ENCODE measurements around the gene SMOC2.

The SMOC2 gene

DNA sequence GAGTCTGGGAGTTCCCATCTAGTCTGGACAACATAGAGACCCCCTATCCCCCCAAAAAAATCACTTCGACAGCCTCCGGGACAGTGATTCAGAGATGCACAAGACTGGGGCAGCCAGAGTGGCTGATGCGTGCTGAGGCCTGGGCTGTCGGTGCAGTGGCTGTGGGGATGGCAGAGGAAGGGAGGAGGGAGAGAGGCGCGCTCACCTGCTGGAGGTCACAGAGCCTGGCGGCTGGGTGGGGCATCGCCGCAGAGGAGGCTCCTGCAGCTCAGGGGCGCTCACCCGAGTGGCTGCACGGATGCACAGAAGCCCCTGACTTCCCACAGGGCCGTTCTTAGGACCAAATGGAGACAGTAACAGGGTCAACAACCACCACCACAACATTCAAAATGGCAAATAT is 182.8 kb downstream of the SMOC2 start:
- DNase-seq (ENCODE audit: low read depth, low spot score), result no peak

DNA sequence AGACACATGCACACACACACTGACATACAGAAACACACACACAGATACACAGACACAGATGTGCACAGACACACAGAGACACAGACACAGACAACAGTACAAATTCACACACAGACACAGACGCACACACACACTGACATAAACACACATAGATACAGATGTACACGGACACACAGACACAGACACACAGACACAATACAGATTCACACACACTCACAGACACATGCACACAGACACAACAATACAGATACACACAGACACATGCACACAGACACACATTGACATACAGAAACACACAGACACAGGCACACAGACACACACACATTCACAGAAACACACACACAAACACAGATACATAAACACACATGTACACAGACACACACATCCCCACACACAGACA is 183.6 kb downstream of the SMOC2 start:
- no peak for DNase-seq (ENCODE audit: low read depth, low spot score)

DNA sequence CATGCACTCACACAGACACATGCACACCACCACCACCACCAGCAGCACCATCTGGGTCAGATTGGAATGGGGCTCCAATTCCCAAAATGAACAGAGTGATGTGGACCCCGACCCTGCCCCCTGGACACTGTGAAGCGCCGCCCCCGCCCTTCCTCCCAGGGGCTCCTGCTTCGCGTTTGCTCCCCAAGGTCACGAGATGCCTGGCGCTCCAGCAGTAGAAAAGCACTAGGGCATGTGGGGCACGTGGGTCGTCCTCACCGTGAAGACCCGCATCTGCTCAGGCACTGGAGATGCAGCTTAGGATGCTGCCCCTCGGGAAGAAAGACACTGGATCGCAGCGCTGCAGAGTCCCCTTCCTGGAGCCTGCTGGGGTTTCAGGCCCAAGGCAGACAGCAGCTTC is 184.0 kb downstream of the SMOC2 start:
- DNase-seq (ENCODE audit: low read depth, low spot score), result no peak

DNA sequence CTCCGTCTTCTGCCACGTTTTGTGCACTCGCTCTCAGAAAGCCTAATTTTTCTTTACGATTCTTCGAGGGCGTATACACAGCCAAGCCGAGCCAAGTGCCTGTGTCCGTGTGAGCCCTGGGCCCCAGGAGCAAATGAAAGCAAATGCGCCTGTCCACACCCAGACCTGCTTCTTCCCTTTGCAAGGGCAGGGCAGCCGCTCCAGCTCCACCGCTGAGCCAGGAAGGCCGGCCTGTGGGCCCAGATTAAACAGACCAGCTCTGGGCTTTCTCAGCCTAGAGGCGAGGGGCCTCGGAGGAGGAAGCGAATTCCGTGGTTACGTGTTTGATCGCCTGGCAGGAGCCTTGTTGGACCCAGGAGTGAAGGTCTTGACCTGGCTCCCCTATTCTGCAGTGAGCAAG is 184.6 kb downstream of the SMOC2 start:
- no peak for DNase-seq (ENCODE audit: low read depth, low spot score)

DNA sequence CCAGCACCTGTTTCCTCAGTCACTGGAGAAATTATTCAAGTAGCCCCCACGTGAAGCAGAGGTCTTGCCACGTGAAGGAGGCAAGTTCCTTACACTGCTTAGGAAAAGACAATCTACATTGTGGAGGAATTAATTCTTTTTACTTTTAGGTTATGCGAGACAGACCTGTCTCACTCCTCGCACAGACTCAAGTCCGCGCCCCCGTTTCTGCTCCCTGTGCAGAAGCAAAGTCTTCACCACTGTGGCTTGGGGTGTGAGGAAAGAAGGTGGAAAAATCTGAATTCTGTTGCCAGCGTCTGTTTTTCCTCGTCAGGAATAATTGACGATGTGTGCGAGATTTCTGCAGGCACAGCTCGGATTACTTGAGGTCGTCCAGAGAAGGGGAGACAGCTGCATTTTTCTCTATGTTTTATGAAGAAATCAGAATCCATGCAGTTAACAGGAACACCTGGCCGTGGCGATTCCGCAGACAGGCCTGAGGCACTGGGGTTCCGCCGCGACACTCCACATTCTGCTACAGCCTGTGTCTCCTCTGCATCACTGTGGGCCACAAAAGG is 185.1 kb downstream of the SMOC2 start:
- no peak for DNase-seq (ENCODE audit: low read depth, low spot score)

DNA sequence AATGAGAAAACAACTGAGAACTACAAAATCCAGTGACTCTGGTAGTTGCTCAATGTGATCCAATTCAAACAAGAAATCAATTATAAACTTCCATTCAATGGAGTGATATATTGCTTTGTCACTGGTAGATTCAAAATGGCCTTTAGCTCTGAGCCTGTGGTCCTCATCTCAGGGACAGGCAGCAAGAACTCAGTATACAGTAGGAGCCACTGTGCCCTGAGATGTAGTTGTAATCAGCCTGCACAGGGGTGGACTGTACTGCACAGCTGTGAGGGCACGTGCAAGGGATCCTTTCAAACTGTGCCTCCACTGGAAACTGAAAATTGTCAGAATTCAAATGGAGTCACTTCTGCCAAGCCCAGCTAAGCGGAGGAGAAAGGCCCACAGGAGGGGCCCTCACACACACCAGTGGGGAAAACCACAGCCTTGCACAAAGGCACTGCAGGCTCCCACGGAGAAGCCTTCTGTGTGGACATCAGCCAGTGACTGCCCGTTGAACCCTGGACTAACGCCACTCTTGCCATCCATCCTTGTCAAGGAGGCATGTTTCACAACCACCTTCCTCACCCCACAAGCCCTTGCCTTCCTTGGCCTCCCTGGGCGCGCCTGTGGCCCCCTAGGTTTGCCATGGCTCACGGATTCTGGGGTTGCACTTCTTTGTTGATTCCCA is 186.7 kb downstream of the SMOC2 start:
- DNase-seq (ENCODE audit: low read depth, low spot score), result no peak

DNA sequence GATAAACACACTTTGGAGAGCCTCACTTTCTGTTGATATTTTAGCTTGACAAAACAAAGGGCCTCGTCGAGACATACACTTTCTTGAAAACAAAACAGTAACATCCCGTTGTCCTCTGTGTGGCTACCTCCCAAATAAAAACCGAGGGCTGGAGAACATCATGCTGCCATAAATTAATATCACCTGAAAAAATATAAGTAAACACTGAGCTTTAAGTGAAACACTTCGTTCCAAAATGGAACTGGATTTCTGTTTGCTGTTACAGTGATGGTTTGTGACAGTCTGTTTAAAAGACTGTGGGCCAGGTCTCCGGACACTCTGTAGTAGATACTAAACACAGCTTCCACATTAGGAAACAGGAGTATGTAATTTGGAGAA is 187.2 kb downstream of the SMOC2 start:
- DNase-seq (ENCODE audit: low read depth, low spot score), result no peak

DNA sequence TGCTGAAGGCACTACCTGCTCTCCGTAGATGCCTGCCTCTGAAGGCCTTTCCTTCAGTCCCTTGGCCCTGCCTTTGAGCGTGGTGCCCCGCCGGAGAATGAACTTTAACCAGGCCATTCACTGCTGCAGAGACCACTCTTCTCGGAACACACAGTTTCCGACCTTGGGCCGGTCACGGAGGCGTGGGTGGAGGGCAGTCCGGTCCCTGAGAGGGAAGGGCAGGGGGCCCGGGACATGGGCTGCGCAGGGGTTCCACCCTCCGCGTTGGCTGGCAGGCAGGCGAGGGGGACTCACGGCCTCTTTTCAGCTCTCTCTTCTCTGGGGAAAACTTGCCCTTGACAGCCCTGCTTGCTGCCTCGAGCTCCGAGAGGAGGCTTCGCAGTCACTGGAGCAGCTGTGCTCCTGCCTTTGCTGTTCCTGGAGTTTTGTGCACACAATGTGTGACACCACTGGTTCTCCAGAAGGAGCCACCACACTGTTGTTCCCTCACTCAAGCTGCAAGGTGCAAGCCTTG is 187.8 kb downstream of the SMOC2 start:
- DNase-seq (ENCODE audit: low read depth, low spot score), result no peak

DNA sequence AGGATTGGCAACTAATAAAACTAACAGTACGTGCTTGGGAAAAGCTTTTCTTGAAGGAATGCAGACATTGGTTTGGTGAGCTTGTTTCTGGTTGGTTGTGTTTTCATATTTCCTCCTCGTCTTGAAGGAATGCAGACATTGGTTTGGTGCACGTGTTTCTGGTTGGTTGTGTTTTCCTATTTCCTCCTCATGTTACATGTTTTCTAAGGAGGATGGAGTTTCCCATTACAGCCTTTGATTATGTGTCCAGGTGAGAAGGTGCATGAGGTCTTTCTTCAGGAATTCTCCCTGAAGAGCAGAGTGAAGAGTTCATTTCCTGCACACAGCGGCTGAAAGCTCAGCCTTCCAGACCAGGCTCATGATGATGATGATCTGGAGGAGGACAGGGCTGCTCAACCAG is 190.6 kb downstream of the SMOC2 start:
- DNase-seq (ENCODE audit: low read depth, low spot score), result no peak

DNA sequence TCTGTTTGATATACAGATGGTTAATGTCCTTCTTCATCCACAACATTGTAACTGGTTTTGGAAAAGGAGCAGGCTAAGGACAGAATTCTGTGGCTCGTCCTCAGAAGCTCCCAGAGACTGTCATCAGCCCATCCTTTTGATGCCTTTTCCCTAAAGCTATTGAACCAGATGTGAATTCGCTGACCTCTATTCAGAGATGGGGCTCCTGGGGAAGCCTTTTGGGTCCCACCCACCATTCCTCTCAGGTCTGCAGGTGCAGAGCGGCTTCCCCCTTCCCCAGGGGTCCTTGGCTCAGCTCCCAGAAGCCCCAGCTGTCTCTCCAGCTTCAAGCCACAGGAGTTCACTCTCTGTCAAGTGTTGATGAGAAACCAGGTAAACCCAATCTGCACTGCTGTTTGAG is 191.7 kb downstream of the SMOC2 start:
- DNase-seq (ENCODE audit: low read depth, low spot score), result no peak

DNA sequence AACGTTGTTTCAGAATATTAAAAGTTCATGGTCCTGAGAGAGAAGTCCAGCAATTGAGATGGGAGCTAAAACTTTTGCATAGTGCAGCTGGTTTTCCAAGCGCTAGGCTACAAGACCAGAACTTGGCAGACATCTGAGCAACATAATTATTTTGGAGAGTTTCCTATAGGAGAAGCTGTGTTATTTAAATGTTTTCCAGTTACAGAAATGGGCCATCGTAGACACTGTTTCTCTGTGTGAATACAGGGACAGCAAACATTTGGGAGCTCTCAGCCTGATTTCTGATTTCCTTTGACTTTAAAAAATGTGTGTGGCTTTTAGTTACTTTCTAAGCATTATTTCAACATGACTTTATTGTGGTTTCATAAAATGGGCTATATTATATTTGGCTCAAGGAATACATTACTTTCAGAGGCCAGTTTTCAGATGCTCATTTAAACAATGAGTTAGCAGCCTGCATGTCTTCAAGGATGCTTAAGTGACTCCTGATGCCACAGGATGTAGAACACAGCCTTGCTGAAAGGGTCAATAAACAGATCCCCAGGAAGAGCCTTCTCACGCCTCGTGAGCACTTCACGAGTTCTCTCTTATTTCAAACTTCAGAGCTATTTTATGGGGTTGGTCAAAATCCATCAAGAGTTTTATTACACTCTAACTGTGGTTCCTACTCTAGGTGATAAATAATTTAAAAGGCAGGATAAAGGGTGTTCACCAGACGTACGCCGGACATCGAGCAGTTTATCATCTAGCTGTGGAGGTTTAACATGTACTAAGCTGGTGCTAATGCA is 193.8 kb downstream of the SMOC2 start:
- DNase-seq (ENCODE audit: low read depth, low spot score), result no peak

DNA sequence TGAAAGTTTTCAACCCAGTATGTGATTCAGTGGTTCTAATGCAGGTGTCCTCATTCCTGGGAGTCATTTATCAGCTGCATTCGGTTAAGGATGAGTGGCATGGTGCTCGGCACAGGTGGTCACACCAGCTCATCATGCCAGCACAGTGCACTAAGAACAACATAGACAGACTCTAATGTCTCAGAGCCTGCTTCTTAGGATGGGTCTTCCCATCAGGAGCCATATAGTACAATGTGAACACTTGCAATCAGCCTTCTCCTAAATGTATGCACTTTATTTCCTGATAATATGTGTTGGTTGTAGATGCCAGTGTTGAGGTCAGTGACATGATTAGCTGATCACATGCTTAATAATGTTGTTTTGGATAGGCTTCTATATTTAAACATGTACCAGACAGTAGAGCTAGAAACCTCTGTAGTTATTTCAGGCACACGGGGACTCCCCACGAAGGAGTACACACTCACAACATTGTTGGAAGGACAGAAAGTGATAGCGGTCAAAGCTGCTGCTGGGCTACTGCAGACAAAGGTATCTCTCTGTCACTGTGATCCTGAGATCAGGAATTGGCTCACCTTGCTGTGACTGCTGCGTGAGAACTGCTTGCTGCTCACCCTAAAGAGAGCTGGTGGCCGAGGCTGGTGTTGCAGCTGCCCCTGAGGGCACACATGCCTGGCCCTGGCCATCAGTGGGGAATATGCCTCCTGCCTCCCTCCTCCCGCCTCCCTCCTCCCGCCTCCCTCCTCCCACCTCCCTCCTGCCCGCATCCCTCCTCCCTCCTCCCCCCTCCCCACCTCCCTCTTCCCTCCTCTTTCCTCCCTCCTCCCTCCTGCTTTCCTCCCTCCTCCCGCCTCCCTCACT is 195.4 kb downstream of the SMOC2 start:
- DNase-seq (ENCODE audit: low read depth, low spot score), result no peak

DNA sequence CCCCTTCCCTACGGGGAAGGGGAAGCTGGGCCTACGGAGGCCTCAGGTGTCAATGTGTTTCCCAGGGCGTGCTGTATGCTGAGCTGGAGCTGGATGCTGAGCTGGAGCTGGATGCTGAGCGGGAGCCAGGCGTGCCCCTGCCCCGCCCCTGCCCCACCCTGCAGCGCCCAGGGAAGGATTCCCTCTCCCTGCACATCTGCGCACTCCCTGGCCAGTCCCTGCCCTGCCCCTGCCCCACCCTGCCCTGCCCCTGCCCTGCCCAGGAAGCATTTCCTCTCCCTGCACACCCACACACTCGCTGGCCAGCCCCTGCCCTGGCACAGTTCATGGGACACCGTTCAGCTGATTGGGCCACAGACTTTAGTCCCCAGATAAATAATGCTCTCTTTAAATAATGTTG is 196.8 kb downstream of the SMOC2 start:
- no peak for DNase-seq (ENCODE audit: low read depth, low spot score)

DNA sequence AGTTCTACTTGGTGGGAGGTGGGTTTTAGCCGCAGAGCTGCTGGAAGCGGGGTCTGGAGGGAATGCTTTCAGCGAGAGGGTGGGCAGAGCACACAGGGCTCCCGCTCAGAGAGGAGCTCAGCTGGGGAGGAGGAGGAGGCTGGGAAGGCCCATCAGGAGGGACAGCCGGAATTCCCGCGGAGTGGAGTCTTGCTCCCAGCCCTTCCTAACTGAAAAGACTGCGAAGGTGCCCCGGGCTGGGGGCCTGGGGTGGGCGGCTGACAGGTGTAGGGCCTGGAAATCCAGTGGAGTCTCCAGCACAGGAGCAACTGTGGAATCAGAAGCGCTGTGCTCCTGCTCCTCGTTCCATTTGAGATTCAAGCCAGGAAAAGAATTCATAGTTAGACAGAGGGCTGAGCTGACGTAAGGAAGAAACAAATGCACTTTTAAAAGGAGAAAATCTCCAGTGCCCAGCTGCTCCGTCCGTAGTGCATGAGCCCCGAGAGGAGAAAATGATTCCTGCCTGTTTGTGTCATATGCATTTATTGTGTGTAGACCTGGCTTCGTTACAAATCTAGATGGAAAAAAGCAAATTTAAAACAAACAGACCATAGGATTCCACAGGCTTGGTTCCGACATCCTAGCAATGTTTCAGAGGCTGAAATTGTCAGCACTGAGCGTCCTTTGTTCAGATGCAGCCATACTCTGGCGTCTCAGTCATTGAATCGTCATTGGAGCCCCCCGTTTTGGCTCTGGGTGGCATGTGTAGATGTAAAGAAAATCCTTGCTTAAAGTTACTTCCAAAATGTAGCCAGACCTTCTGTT is 197.7 kb downstream of the SMOC2 start:
- DNase-seq (ENCODE audit: low read depth, low spot score), result no peak

DNA sequence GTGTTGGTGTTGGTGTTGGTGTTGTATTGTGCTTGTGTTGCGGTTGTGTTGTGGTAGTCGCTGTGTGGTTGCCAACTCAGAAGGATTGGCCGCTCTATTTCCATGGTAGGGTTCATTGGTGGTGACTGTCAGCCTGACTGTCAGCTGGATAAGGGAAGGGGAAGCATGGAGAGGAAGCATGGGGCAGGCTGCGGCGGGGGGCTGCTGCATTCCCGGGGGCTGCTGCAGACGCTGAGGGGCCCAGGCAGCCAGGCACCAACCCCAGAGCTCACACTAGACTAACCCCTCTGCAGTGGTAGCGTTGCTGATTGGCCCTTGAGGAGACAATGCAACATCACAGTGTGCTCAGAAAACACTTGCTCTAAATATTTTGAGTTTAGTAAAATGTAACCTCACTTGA is 199.2 kb downstream of the SMOC2 start:
- DNase-seq (ENCODE audit: low read depth, low spot score), result no peak

DNA sequence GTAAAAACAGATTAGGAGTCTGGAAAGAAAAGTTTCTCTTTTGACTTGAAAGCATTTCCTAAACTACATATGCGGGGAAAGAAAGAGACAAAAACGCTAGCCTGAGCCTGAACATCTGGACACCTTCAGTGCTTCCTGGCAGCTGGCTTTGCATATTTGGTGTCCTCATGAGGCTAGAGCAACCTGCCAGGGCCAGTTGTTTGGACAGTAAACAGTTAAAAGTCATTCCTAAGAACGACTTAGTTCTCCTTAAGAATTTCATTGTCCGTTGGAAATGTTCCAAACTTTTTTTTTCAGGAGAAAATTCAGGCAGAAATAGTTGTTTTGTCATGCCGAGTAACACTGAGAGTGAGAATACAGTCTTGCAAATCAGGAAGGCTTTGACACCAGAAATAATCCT is 199.8 kb downstream of the SMOC2 start:
- DNase-seq (ENCODE audit: low read depth, low spot score), result no peak

DNA sequence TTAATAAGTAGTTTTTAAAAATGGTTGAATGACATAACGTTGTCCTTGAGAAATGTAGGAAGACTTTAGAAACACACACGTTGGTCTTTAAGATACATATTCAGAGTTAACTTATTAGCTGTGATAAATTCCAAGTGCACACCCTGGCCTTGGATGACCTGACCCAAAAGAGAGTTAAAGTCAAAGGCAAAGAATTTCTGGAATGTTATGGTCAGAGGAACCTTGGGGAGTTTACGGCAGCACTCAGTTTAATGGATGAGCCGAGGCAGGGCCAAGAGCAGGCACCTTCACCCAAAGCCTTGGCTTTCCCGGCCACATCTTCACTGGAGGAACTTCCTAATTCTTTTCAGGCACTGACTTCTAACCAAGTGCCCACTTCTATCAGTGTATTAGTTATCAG is 200.5 kb downstream of the SMOC2 start:
- DNase-seq (ENCODE audit: low read depth, low spot score), result no peak

DNA sequence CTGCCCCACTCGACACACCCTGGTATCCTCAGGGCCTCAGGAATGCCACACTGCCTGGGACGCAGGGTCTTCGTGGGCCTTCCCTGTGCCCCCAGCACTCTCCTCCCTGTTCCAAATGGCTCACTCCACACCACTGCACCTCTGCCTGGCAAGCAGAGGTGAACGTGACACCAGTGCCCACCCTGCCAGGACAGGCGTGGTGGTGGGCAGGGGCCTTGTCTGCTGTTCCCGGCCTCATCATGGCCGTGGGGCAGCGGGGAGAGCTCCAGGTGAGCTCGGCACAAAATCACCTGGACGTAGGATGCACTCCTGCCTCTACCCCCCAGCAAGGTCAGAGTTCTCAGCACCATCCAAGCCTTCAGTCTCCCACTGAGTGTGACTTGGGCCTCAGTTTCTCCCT is 202.4 kb downstream of the SMOC2 start:
- no peak for DNase-seq (ENCODE audit: low read depth, low spot score)

DNA sequence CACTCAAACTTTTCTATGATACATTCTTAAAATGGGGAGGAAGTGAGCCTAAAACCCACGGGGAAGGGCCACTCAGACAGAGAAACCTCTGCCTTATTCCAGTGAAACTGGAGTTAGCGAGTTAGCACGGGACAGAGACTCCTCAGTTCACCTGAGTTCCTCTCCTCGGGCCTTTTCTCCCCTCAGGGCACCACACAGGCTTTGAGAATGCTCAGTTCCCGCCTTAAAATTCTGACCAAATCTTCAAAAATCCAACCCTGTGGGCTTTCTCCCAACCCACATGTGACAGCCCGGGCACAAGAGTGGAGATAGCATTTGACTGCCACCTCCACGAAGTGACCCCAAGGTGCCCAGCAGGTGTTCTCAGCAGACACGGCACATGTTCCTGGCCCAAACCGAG is 204.3 kb downstream of the SMOC2 start:
- DNase-seq (ENCODE audit: low read depth, low spot score), result no peak

DNA sequence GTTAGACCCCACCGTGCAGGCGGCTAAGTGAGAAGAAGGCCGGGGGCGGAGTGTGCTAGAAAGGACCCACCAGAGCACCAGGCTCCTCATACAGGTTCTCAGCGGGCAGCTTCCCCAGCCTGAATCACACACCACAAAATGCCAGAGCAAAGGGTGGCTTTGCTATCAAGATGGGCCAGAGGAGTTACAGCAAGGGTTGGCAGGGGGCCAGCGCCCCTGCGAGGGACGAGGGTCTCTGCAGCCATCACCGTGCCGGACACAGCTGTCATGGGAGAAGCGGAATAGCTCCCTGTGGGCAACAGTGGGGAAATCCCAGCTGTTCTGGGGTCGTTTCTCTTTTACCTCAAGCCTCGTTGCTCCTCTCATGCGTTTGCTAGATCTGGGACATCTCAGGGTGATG is 206.3 kb downstream of the SMOC2 start:
- DNase-seq (ENCODE audit: low read depth, low spot score), result no peak
